Measurements from ENCODE around the gene JPH2.

The JPH2 gene

DNA sequence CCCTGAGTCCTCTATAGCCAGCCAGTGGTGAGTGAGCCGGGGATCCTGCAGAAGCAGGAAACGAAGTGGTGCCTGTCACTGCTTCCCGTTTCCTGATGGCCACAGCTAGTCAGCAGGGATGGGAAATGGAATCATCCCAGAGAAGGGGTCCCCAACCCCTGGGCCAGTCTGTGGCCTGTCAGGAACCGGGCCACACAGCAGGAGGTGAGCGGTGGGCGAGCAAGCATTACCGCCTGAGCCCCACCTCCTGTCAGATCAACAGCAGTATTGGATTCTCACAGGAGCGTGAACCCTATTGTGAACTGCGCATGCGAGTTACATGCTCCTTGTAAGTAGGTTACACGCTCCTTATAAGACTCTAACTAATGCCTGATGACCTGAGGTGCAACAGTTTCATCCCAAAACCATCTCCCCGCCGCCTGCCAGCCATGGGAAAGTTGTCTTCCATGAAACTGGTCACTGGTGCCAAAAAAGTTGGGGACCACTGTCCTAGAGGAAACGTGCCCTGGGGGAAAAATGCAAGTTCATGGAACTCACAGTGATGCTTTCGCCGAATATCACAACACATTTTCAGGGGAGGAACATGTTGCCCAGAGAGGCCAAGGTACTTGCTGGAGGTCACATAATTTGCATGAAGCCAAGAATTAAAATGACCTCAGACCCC, 113.8 kb downstream of the JPH2 start:
- no peak for DNase-seq

- DNase-seq: no peak
Measured at GRCh38 chr20:44072384-44072783, 114.6 kb downstream of the JPH2 start.

- no peak for DNase-seq
Measured at GRCh38 chr20:44071526-44072111, 115.4 kb downstream of the JPH2 start.

DNA sequence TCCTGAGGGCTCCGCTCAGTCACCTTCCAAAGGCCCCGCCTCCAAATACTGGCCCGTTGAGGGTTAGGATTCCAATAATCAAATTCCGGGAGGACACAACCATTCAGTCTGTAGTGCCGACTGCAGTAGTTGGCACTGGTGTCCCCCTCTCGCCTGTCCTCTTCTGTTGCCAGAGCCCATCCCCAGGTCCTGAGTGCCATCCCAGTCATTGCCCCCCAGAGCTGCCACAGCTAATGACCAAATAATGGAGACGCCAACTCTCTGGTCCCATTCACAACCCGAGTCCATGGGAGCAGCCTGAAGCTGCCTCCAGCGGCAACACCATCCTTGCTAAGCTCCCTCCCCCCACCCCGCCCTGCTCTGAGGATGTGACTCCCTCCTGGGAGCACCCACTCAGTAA, 115.9 kb downstream of the JPH2 start:
- DNase-seq: no peak

GRCh38 chr20:44070139-44070900, 116.7 kb downstream of the JPH2 start:
- no peak for DNase-seq

- no peak for DNase-seq
Measured at GRCh38 chr20:44069203-44070011, 117.6 kb downstream of the JPH2 start.

- DNase-seq: no peak
Measured at GRCh38 chr20:44068316-44069201, 118.4 kb downstream of the JPH2 start.

DNA sequence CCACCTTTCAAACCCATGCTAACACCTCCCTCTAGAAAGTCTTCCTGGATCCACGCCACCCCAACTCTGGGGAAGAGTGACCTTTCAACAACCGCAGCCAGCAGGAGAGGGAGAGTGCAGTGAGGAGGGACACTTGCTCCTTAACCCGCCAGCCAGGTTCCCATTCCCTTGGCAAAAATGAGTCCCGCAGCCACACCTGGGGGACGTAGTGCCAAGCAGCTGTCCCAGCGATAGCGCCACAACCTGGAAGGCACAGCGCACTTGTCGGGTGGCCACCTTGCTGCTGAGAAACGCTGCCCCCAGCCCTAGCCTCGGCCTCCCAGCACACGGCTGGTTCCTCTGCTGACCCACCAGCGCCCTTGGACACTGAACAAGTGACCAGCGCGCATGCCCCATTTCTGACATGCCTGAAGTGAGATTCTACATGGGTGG, 119.3 kb downstream of the JPH2 start:
- no peak for DNase-seq

GRCh38 chr20:44066645-44067606, 120.1 kb downstream of the JPH2 start:
- DNase-seq: no peak

- DNase-seq: no peak
Measured at GRCh38 chr20:44065401-44066340, 121.3 kb downstream of the JPH2 start.

DNA sequence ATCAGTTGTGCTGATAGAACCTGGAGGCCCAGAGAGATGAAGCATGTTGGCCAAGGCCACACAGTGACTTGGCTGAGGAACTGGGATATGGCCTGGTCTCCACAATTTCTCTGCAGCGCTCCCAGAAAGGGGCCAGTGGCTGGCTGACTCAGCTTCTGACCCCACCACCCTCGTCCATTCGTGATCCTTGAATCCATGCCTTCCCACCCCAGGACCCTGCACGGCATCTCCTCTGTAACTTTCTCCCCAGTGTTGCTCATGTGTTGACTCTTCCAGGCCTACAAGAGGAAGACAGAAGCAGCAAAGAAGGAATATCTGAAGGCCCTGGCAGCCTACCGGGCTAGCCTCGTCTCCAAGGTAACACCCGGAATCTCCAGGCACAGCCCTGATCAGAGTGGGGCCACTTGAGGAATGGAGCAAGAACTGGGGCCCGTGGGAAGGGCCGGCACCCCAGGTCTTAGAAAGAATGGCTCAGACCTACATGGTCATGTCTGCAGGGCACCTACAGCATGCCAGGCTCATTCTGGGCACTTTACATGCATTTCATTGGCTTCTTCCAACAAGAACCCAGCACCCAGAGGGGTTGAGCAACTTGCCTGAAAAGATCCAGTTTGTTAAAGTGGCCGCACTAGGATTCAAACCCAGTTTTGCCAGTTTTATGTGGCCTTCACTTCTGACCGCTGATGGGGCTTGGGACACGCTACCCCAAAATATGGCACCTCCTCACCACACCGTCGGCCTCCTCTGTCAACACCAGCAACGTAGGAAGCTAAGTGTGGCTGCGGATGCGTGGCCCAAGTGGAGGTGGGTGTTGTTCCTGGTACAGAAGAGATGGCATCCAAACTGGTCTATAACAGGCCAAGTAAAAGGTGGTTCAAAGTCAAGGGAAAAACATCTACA, 122.2 kb downstream of the JPH2 start:
- no peak for DNase-seq

Data from fibroblast of skin of scalp (primary cell).